ENCODE data around the gene MRPL34. TPM values are rescaled to one million over a fixed set of nuclear protein-coding genes. Genes with fewer than 3 reads are reported as not detected.
A peak's percentile ranks its signal among the peaks of the same experiment; 100 is the strongest.

The MRPL34 gene
- total RNA-seq, 1 experiment from 2014 or later, result 65.8 TPM

DNA sequence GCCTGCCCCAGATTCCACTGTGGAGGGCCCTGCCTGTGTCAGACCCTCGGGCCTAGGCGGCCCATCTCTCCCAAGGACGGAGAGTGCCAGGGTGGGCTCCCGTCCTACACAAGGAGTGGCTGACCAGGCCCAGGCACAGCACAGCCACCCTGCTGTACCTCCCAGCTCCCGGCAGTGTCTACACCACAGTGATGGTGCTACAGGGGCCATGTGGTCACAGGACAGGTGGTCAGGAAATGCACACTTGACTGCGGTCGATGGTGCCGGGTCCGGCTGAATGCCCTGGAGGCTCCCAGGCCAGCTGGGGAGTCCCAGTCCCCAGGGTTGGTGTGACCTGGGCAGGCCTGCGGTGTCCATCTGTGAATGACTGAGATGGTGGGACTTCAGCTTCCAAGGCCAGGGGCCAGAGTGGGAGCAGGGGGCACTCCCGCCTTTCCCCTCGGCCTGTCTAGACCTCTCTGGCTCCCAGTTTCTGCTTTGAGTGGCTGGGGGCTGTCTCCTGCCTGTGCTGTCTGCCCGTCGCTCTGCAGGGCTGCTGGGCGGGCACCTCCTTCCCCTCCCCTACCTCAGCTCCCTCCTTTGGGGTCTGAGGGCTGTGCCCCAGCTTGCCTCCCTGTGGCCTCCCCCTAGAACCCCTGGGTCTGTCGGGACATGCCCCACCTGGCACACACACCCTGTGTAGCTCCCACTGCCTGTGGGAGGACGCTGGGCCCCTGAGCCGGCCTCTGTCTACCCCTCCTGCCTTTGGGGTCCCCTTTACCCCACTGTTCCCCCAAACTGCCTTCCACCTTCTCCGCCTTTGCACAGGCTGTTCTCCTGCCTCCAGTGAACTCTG is 16.2 kb downstream of the MRPL34 start:
- no peak for DNase-seq (ENCODE audit: unreplicated experiment)
- H3K36me3 Mint-ChIP-seq (ENCODE audit: insufficient read depth, unreplicated experiment), result peaks cover 67% of the 10 kb centered on the region
- CTCF ChIA-PET, result interaction anchor here (1.1 kb wide), 1 partner anchor 12 kb away, joined by 3 read pairs; no protein-coding TSS in a partner anchor
- intact Hi-C loops (cut with micrococcal nuclease), result no loop called here
- POLR2A ChIA-PET, result no interaction called here
- no peak for TF ChIP-seq CTCF (IDR thresholded peaks at IDR 0.05; ENCODE audit: unreplicated experiment)
- H3K9me3 Mint-ChIP-seq (ENCODE audit: unreplicated experiment), result no peaks in the 10 kb centered on the region
- H3K4me1 Mint-ChIP-seq (ENCODE audit: insufficient read depth, unreplicated experiment), result peaks cover 5% of the 10 kb centered on the region
- no peaks in the 10 kb centered on the region for H3K27me3 Mint-ChIP-seq (ENCODE audit: insufficient read depth, unreplicated experiment)
- no peak overlapping the region for H3K4me3 Mint-ChIP-seq (ENCODE audit: unreplicated experiment)
- BruUV-seq (replicated peaks), result no TSS peak
- H3K27ac Mint-ChIP-seq (ENCODE audit: low read depth, unreplicated experiment), result peak overlapping the region; percentile 92

DNA sequence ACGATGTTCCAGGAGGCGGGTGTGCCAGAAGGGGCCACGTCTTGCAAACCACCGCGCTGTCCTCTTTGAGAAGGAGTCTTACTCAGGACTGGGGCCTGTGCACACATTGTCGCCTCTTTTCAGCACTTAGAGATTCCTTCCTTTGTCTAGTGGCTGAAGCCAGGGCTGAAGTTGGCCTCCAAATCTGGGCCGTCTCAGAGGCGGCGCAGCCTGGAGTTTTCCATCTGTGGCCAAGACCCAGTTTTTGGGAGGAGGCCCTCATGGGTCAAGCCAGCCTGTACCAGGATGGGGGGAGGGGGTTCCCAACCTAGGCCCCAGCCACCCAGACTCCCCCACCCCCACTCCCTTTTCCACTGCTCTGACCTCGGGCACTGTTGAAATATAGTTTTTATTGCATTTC is 17.2 kb downstream of the MRPL34 start:
- POLR2A ChIA-PET, result no interaction called here
- intact Hi-C loops (cut with micrococcal nuclease), result no loop called here
- no peak for DNase-seq (ENCODE audit: unreplicated experiment)
- Mint-ChIP-seq H3K27me3 (ENCODE audit: insufficient read depth, unreplicated experiment) (no peaks in the 10 kb centered on the region), H3K4me3 (ENCODE audit: unreplicated experiment) (no peak overlapping the region), H3K27ac (ENCODE audit: low read depth, unreplicated experiment) (peak overlapping the region; percentile 92), H3K36me3 (ENCODE audit: insufficient read depth, unreplicated experiment) (peaks cover 61% of the 10 kb centered on the region), H3K4me1 (ENCODE audit: insufficient read depth, unreplicated experiment) (peaks cover 5% of the 10 kb centered on the region), H3K9me3 (ENCODE audit: unreplicated experiment) (no peaks in the 10 kb centered on the region)
- no TSS peak for BruUV-seq (replicated peaks)
- TF ChIP-seq CTCF (IDR thresholded peaks at IDR 0.05; ENCODE audit: unreplicated experiment), result no peak
- CTCF ChIA-PET, result no interaction called here

DNA sequence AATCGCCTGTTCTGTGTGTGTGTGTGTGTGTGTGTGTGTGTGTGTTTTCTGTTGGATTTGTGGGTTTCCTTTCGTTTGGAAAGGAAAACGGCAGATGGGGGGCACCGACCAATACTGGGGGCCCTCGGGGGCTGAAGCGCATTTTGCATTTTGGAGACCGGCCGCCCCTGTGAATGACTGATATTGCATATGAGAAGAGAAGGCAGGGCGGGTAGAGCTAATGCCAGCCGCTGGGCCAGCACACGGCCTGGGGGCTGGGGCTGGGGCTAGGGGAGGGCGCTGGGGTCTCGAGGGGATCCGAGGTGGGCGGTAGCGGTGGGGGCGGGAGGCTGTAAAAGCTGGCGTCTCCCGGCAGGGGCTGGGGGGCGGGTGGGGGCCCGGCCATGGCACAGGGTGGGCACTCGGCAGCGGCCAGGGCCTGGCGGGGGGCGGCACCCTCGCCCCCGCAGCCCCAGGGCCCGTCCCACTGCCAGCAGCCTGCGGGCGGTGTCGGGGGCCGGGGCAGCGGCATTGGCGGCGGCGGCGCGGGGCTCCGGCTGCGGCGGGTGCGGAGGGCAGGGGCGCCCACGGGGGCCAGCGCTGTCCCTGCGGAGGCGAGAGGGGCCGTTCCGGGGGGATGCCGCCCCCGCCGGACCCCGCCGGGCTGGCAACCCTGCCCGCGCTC is 17.8 kb downstream of the MRPL34 start:
- no peak overlapping the region for H3K27ac Mint-ChIP-seq (ENCODE audit: low read depth, unreplicated experiment)
- H3K4me1 Mint-ChIP-seq (ENCODE audit: insufficient read depth, unreplicated experiment), result peaks cover 5% of the 10 kb centered on the region
- ChIA-PET POLR2A (interaction anchor here (0.7 to 2.9 kb wide), 2 partner anchors 10 to 64 kb away, joined by 3 to 15 read pairs; no protein-coding TSS in a partner anchor), CTCF (interaction anchor here (0.5 to 0.9 kb wide), 2 partner anchors 29 to 246 kb away, joined by 3 to 4 read pairs; no protein-coding TSS in a partner anchor)
- BruUV-seq (replicated peaks), result no TSS peak
- no peaks in the 10 kb centered on the region for H3K9me3 Mint-ChIP-seq (ENCODE audit: unreplicated experiment)
- TF ChIP-seq CTCF (IDR thresholded peaks at IDR 0.05; ENCODE audit: unreplicated experiment), result no peak
- intact Hi-C loops (cut with micrococcal nuclease), result no loop called here
- H3K27me3 Mint-ChIP-seq (ENCODE audit: insufficient read depth, unreplicated experiment), result no peaks in the 10 kb centered on the region
- no peak overlapping the region for H3K4me3 Mint-ChIP-seq (ENCODE audit: unreplicated experiment)
- no peak for DNase-seq (ENCODE audit: unreplicated experiment)
- H3K36me3 Mint-ChIP-seq (ENCODE audit: insufficient read depth, unreplicated experiment), result peaks cover 61% of the 10 kb centered on the region

DNA sequence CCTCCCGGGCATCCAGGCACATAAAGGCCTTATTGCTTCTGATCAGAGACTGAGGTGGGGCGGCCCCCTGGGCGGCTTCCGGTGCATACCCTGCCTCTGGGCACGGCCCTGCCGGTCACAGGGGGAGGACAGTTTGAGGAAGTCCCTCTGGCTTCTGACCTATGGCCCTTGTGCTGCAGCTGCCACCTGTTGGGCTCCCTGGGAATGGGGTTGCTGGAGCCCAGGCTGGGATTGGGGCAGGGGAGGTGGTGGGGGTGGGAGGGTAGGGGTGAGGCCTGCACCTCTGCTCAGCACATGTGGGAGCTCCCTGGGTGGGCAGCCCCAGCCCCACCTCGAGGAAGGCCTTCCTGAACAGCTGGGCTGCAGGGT is 18.3 kb downstream of the MRPL34 start:
- peaks cover 56% of the 10 kb centered on the region for H3K36me3 Mint-ChIP-seq (ENCODE audit: insufficient read depth, unreplicated experiment)
- H3K27ac Mint-ChIP-seq (ENCODE audit: low read depth, unreplicated experiment), result no peak overlapping the region
- CTCF ChIA-PET, result interaction anchor here (0.5 to 0.9 kb wide), 2 partner anchors 30 to 247 kb away, joined by 3 to 4 read pairs; no protein-coding TSS in a partner anchor
- H3K4me3 Mint-ChIP-seq (ENCODE audit: unreplicated experiment), result no peak overlapping the region
- POLR2A ChIA-PET, result interaction anchor here (0.7 to 2.9 kb wide), 3 partner anchors 10 to 64 kb away, joined by 3 to 15 read pairs (median 3); no protein-coding TSS in a partner anchor
- intact Hi-C loops (cut with micrococcal nuclease), result no loop called here
- DNase-seq (ENCODE audit: unreplicated experiment), result no peak
- H3K4me1 Mint-ChIP-seq (ENCODE audit: insufficient read depth, unreplicated experiment), result peaks cover 5% of the 10 kb centered on the region
- no peak for TF ChIP-seq CTCF (IDR thresholded peaks at IDR 0.05; ENCODE audit: unreplicated experiment)
- no peaks in the 10 kb centered on the region for H3K9me3 Mint-ChIP-seq (ENCODE audit: unreplicated experiment)
- BruUV-seq (replicated peaks), result no TSS peak
- no peaks in the 10 kb centered on the region for H3K27me3 Mint-ChIP-seq (ENCODE audit: insufficient read depth, unreplicated experiment)
